Stimulated activated CD4-positive, alpha-beta T cell treated with anti-CD3 and anti-CD28 coated beads, TNF-alpha, amount 100 ng/mL, for 4 hours (primary cell): Measurements from ENCODE around the gene SLC2A8.

Experiments used
- DNase-seq, 3 experiments: peaks; one replicate each; pipeline ENCODE4 v3.0.0-alpha.2; 2020; ENCODE audit warnings: low read depth in 3 of 3

Gene SLC2A8

GRCh38 chr9:127382541-127382940 lies 14.4 kb upstream of the SLC2A8 start:
- no peak for DNase-seq

- no peak for DNase-seq
Measured at GRCh38 chr9:127384016-127384730, 12.8 kb upstream of the SLC2A8 start.

- DNase-seq: no peak
Measured at GRCh38 chr9:127384901-127385300, 12.1 kb upstream of the SLC2A8 start.

- DNase-seq: no peak
Measured at GRCh38 chr9:127386249-127386648, 10.7 kb upstream of the SLC2A8 start.

- DNase-seq: no peak
Measured at GRCh38 chr9:127386981-127387380, 10.0 kb upstream of the SLC2A8 start.

GRCh38 chr9:127388037-127388855 lies 8.7 kb upstream of the SLC2A8 start:
- DNase-seq: peak; percentile 51 to 78 (median 64)

GRCh38 chr9:127388856-127389238 lies 8.1 kb upstream of the SLC2A8 start:
- DNase-seq: no peak

GRCh38 chr9:127389381-127390247 lies 7.4 kb upstream of the SLC2A8 start:
- no peak for DNase-seq

- no peak for DNase-seq
Measured at GRCh38 chr9:127390248-127390545, 6.8 kb upstream of the SLC2A8 start.

- DNase-seq: no peak
Measured at GRCh38 chr9:127390563-127390962, 6.4 kb upstream of the SLC2A8 start.

- no peak for DNase-seq
Measured at GRCh38 chr9:127392166-127392565, 4.8 kb upstream of the SLC2A8 start.

- DNase-seq: no peak
Measured at GRCh38 chr9:127392976-127393375, 4.0 kb upstream of the SLC2A8 start.

GRCh38 chr9:127393645-127394044 lies 3.3 kb upstream of the SLC2A8 start:
- no peak for DNase-seq

GRCh38 chr9:127395497-127396252 lies 1.3 kb upstream of the SLC2A8 start:
- DNase-seq: no peak

GRCh38 chr9:127396253-127396807 lies 639 bp upstream of the SLC2A8 start:
- no peak for DNase-seq

GRCh38 chr9:127397646-127398274 lies 791 bp downstream of the SLC2A8 start:
- no peak for DNase-seq

- DNase-seq: no peak
Measured at GRCh38 chr9:127398275-127398647, 1.3 kb downstream of the SLC2A8 start.

- DNase-seq: no peak
Measured at GRCh38 chr9:127398715-127399400, 1.9 kb downstream of the SLC2A8 start.

- DNase-seq: no peak
Measured at GRCh38 chr9:127399736-127400269, 2.8 kb downstream of the SLC2A8 start.
